ENCODE measurements around the gene DIP2C. TPM values are rescaled to one million over a fixed set of nuclear protein-coding genes. Genes with fewer than 3 reads are reported as not detected.

Gene DIP2C
- total and polyA plus RNA-seq, 2 donors from 2014 or later: 6.2 to 22.6 TPM

GRCh38 chr10:516764-517163 lies 172.7 kb downstream of the DIP2C start:
- DNase-seq (peak in 2 of 5 donors; percentile 40 to 59), FAIRE-seq (no peak)
- intact Hi-C loops (cut with DNase I): no loop called here
- Histone ChIP-seq H3K9ac (ENCODE audit: low read length in 3 of 3) (no peak overlapping the region), H3K27ac (ENCODE audit: low read depth in 2 of 2, low read length in 2 of 2) (no peak overlapping the region), H3K36me3 (ENCODE audit: control insufficient read depth in 2 of 3, insufficient read depth in 3 of 3, low read length in 3 of 3) (no peaks in the 10 kb centered on the region), H3K9me3 (ENCODE audit: control insufficient read depth in 2 of 3, insufficient read depth in 1 of 3, low read length in 3 of 3) (no peaks in the 10 kb centered on the region), H3K27me3 (ENCODE audit: control insufficient read depth, insufficient read depth, low read length) (no peaks in the 10 kb centered on the region), H3K4me3 (ENCODE audit: low read length in 3 of 3) (no peak overlapping the region), H3K4me1 (ENCODE audit: control insufficient read depth in 2 of 3, insufficient read depth in 2 of 3, low read depth in 1 of 3, low read length in 3 of 3) (peaks cover 0 to 7% (median 0%) of the 10 kb centered on the region in 3 donors)
- no peak for TF ChIP-seq CTCF (IDR thresholded peaks at IDR 0.05; ENCODE audit: borderline replicate concordance, extremely low read depth, insufficient read depth)

- H3K27me3 ChIP-seq (ENCODE audit: control insufficient read depth, insufficient read depth, low read length): no peaks in the 10 kb centered on the region
- FAIRE-seq: no peak
Observed at GRCh38 chr10:515674-516073, 173.8 kb downstream of the DIP2C start.

GRCh38 chr10:514137-514671 lies 175.3 kb downstream of the DIP2C start:
- TF ChIP-seq CTCF (IDR thresholded peaks at IDR 0.05; ENCODE audit: borderline replicate concordance, extremely low read depth, insufficient read depth): no peak
- no peak for FAIRE-seq
- intact Hi-C loops (cut with DNase I): loop anchor here (5.0 kb wide), 1 partner anchor 278 kb away; no protein-coding TSS in a partner anchor

More at GRCh38 chr10:515674-516073, 173.8 kb downstream of the DIP2C start:
- no peak overlapping the region for H3K4me3 ChIP-seq (ENCODE audit: low read length in 3 of 3)
- no peak overlapping the region for H3K27ac ChIP-seq (ENCODE audit: low read depth in 2 of 2, low read length in 2 of 2)
- no peak overlapping the region for H3K9ac ChIP-seq (ENCODE audit: low read length in 3 of 3)
- peaks cover 2 to 7% (median 3%) of the 10 kb centered on the region in 3 donors for H3K4me1 ChIP-seq (ENCODE audit: control insufficient read depth in 2 of 3, insufficient read depth in 2 of 3, low read depth in 1 of 3, low read length in 3 of 3)
- intact Hi-C loops (cut with DNase I): no loop called here
- DNase-seq: peak in 1 of 5 donors; percentile 21
- no peaks in the 10 kb centered on the region for H3K9me3 ChIP-seq (ENCODE audit: control insufficient read depth in 2 of 3, insufficient read depth in 1 of 3, low read length in 3 of 3)
- H3K36me3 ChIP-seq (ENCODE audit: control insufficient read depth in 2 of 3, insufficient read depth in 3 of 3, low read length in 3 of 3): no peaks in the 10 kb centered on the region
- no peak for TF ChIP-seq CTCF (IDR thresholded peaks at IDR 0.05; ENCODE audit: borderline replicate concordance, extremely low read depth, insufficient read depth)

More at GRCh38 chr10:514137-514671, 175.3 kb downstream of the DIP2C start:
- peaks cover 3 to 7% (median 3%) of the 10 kb centered on the region in 3 donors for H3K4me1 ChIP-seq (ENCODE audit: control insufficient read depth in 2 of 3, insufficient read depth in 2 of 3, low read depth in 1 of 3, low read length in 3 of 3)
- no peak overlapping the region for H3K27ac ChIP-seq (ENCODE audit: low read depth in 2 of 2, low read length in 2 of 2)
- H3K9me3 ChIP-seq (ENCODE audit: control insufficient read depth in 2 of 3, insufficient read depth in 1 of 3, low read length in 3 of 3): no peaks in the 10 kb centered on the region
- no peak overlapping the region for H3K4me3 ChIP-seq (ENCODE audit: low read length in 3 of 3)
- no peaks in the 10 kb centered on the region for H3K27me3 ChIP-seq (ENCODE audit: control insufficient read depth, insufficient read depth, low read length)
- H3K9ac ChIP-seq (ENCODE audit: low read length in 3 of 3): no peak overlapping the region
- H3K36me3 ChIP-seq (ENCODE audit: control insufficient read depth in 2 of 3, insufficient read depth in 3 of 3, low read length in 3 of 3): no peaks in the 10 kb centered on the region
- DNase-seq: peak in 1 of 5 donors; percentile 46

Data from kidney (tissue), 14 donors.